Nephron (organoid): ENCODE measurements around the gene MBD4.

ENCODE experiments used
- H3K27ac Mint-ChIP-seq, 3 experiments: 2 replicates each; pipeline ENCODE4 v1.8.0; 2020; ENCODE audit warnings: mixed read lengths in 3 of 3, mild to moderate bottlenecking in 2 of 3, moderate library complexity in 1 of 3
- H3K27me3 Mint-ChIP-seq: 2 replicates; pipeline ENCODE4 v1.8.0; 2021; ENCODE audit warnings: low read depth, mild to moderate bottlenecking, moderate library complexity, mixed read lengths
- H3K36me3 Mint-ChIP-seq: 2 replicates; pipeline ENCODE4 v1.8.0; 2020; ENCODE audit warnings: low read depth, mixed read lengths
- H3K4me1 Mint-ChIP-seq: 2 replicates; pipeline ENCODE4 v1.8.0; 2020; ENCODE audit warnings: mixed read lengths
- H3K4me3 Mint-ChIP-seq, 3 experiments: 2 replicates each; pipeline ENCODE4 v1.8.0; 2020; ENCODE audit warnings: mild to moderate bottlenecking in 3 of 3, mixed read lengths in 3 of 3, moderate library complexity in 2 of 3
- H3K9me3 Mint-ChIP-seq: 2 replicates; pipeline ENCODE4 v1.8.0; 2020; ENCODE audit warnings: mixed read lengths
- CTCF ChIP-seq, 3 experiments: fragments of 200-600 bp; sonication (generic); IDR thresholded peaks; one replicate each; pipeline ENCODE4 v1.5.0; 2021; ENCODE audit warnings: antibody characterized with exemption in 3 of 3; ENCODE audit not compliant: unreplicated experiment in 3 of 3

The MBD4 gene

GRCh38 chr3:129460572-129460971, 20.8 kb upstream of the MBD4 start:
- Mint-ChIP-seq H3K27me3 (no peaks in the 10 kb centered on the region), H3K4me1 (no peaks in the 10 kb centered on the region), H3K36me3 (peaks cover 36% of the 10 kb centered on the region), H3K27ac (no peak overlapping the region), H3K4me3 (no peak overlapping the region), H3K9me3 (no peaks in the 10 kb centered on the region)
- no peak for TF ChIP-seq CTCF (IDR thresholded peaks at IDR 0.05; ENCODE audit: unreplicated experiment in 3 of 3)

- H3K36me3 Mint-ChIP-seq: peaks cover 35% of the 10 kb centered on the region
- H3K4me1 Mint-ChIP-seq: no peaks in the 10 kb centered on the region
Observed at GRCh38 chr3:129460155-129460554, 20.4 kb upstream of the MBD4 start.

GRCh38 chr3:129453732-129454131, 14.0 kb upstream of the MBD4 start:
- Mint-ChIP-seq H3K4me1 (peaks cover 19% of the 10 kb centered on the region), H3K36me3 (peaks cover 41% of the 10 kb centered on the region), H3K27me3 (no peaks in the 10 kb centered on the region), H3K9me3 (no peaks in the 10 kb centered on the region), H3K27ac (no peak overlapping the region), H3K4me3 (no peak overlapping the region)
- TF ChIP-seq CTCF (IDR thresholded peaks at IDR 0.05; ENCODE audit: unreplicated experiment in 3 of 3): no peak

More at GRCh38 chr3:129460155-129460554, 20.4 kb upstream of the MBD4 start:
- no peak for TF ChIP-seq CTCF (IDR thresholded peaks at IDR 0.05; ENCODE audit: unreplicated experiment in 3 of 3)
- Mint-ChIP-seq H3K9me3 (no peaks in the 10 kb centered on the region), H3K27ac (no peak overlapping the region), H3K4me3 (no peak overlapping the region), H3K27me3 (no peaks in the 10 kb centered on the region)

- peak overlapping the region in 2 of 3 experiments; percentile 11 to 20 for H3K4me3 Mint-ChIP-seq
- H3K36me3 Mint-ChIP-seq: peaks cover 27% of the 10 kb centered on the region
- no peak for TF ChIP-seq CTCF (IDR thresholded peaks at IDR 0.05; ENCODE audit: unreplicated experiment in 3 of 3)
- peak overlapping the region; percentile 95 to 98 (median 97) for H3K27ac Mint-ChIP-seq
- no peaks in the 10 kb centered on the region for H3K9me3 Mint-ChIP-seq
- H3K4me1 Mint-ChIP-seq: peaks cover 27% of the 10 kb centered on the region
- no peaks in the 10 kb centered on the region for H3K27me3 Mint-ChIP-seq
Observed at GRCh38 chr3:129449279-129450115, 9.7 kb upstream of the MBD4 start.

- Mint-ChIP-seq H3K36me3 (peaks cover 20% of the 10 kb centered on the region), H3K4me3 (peak overlapping the region; percentile 25 to 60 (median 28)), H3K9me3 (no peaks in the 10 kb centered on the region), H3K27ac (peak overlapping the region; percentile 96 to 98 (median 97)), H3K4me1 (peaks cover 27% of the 10 kb centered on the region), H3K27me3 (no peaks in the 10 kb centered on the region)
- TF ChIP-seq CTCF (IDR thresholded peaks at IDR 0.05; ENCODE audit: unreplicated experiment in 3 of 3): no peak
Observed at GRCh38 chr3:129448186-129448895, 8.6 kb upstream of the MBD4 start.
